Uterus (tissue), 2 donors: ENCODE results near the gene PRRC1.
A peak's percentile ranks its signal among the peaks of the same experiment; 100 is the strongest.

Experiments used
- POLR2A ChIP-seq, 2 donors: fragments of 450-650 bp; IDR thresholded peaks; one replicate each; pipeline ENCODE4 v1.6.1; 2016; ENCODE audit warnings: antibody characterized with exemption in 2 of 2, mild to moderate bottlenecking in 1 of 2, moderate library complexity in 1 of 2
- TF ChIP-seq, protein P1 (sequence below), 4 experiments: fragments of 200-600 bp in 2 of 4; fragments of 450-650 bp in 2 of 4; sonication (generic) in 2 of 4; IDR thresholded peaks; one replicate each; pipeline ENCODE4 v1.5.1; 2016 to 2019; ENCODE audit warnings: antibody characterized with exemption in 4 of 4, mild to moderate bottlenecking in 2 of 4, moderate library complexity in 1 of 4

DNA sequence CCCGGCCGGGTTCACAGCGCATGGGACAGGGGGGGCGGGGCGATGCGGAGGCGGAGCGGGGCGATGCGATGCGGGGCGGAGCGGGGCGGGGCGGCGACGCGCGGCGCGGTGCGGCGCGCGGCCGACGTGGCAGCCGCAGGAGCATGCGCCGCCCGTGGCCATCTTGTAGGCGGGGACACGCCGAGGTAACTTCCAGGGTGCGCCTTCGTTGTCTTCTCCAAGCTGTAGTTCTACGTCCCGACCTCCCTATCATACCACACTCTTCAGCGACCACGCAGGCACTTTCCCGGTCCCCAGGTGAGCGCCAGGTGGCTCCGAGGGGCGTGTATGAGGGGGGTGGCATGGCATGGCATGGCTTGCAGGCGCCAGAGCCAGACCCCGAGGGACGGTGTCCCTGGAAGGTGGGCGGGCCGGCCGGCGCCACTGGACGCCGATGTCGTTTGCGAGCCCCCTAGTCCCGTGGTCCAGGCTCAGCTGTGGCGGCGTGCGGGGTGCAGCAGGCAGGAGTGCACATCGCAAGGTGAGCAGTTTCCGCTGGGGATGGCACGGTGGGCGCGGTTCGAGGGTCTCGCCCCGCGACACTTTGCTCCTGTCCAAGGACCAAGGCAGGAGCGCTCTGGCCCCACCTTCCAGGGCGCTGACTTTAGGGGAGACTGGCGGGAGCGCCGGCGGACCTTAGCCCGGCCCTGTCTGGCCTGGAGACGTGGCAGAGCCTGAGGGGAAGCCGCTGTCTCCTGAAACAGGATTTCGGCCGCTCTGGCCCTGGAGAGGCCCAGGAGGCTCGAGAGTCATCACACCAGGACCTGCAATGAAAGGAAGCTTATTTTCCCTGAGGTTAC lies at the start of gene PRRC1:
- TF ChIP-seq, protein P1, sequence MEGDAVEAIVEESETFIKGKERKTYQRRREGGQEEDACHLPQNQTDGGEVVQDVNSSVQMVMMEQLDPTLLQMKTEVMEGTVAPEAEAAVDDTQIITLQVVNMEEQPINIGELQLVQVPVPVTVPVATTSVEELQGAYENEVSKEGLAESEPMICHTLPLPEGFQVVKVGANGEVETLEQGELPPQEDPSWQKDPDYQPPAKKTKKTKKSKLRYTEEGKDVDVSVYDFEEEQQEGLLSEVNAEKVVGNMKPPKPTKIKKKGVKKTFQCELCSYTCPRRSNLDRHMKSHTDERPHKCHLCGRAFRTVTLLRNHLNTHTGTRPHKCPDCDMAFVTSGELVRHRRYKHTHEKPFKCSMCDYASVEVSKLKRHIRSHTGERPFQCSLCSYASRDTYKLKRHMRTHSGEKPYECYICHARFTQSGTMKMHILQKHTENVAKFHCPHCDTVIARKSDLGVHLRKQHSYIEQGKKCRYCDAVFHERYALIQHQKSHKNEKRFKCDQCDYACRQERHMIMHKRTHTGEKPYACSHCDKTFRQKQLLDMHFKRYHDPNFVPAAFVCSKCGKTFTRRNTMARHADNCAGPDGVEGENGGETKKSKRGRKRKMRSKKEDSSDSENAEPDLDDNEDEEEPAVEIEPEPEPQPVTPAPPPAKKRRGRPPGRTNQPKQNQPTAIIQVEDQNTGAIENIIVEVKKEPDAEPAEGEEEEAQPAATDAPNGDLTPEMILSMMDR (IDR thresholded peaks at IDR 0.05), result no peak
- TF ChIP-seq POLR2A (IDR thresholded peaks at IDR 0.05), result peak; percentile 41 to 79
